T-helper 1 cell (primary cell): ENCODE results near the gene GPR39.

Experiments
- DNase-seq, 5 donors: peaks; one replicate each; pipeline ENCODE4 v3.0.0-alpha.2; 2012 to 2020

GPR39 gene

DNA sequence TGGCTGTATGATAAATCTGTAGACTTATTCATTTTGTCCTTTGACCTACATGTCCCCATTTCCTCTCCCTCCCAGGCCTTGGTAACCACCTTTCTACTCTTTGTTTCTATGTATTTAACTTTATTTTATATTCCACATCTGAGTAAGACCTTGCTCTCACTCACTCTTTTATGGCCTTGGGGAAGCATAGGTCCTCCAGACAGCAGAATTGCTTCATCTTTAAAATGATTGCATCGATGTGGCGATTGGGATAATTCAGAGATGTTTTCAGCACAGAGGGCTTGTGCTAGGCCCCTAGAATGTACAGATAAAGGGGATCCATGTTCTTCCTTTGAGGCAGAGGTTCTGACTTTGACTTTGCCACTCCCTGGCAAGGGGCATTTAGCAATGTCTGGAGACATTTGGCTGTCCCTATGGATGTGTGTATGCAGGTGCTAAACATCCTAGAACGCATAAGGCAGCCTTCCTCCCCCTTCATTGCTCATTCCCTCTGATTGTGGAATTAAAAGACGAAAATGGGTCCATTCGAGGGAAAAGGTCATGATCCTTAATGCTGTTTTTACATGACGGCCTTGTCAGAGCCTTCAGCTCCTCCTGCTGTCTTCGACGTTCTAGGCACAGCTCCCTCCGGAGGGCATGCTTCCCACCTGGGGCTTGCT is 1.2 kb upstream of the GPR39 start:
- no peak for DNase-seq

DNA sequence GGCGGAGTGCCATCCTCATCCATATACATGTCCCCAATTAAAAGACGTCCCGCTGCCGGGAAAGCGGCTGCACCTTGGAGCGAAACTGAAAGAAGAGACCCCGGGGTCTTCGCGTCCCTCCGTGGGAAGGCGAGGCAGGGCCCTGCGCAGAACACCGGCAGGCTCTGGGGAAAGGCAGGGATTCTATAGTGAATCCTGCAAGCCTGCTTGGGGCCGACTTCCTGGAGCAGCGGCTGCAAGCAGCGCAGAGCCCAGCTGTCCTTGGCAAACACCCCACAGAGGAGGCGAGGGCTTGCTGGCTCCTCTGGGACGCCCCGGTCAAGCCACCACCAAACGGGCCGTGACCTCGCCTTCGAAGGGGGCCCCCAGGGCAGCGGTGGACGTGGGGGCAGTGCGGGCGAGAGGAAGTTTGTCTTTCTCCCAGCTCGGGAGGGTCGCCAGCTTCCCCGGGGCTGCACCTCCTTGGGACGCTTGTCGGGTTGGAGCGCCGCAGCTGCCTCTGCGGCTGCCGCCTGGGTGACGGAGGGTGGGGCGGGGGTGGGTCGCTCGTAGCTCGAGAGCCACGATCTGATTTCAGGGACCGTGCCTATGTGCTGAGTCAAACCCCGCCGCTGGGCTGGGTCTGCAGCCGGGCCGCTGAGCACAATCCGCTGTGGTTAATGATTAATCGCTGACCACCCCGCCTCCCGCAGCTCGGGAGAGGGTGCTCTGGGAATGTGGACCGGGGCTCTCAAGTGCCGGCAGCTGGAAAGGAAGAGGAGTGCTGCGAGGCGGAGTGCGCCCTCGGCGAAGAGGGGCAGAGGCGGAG is 486 bp upstream of the GPR39 start:
- no peak for DNase-seq

DNA sequence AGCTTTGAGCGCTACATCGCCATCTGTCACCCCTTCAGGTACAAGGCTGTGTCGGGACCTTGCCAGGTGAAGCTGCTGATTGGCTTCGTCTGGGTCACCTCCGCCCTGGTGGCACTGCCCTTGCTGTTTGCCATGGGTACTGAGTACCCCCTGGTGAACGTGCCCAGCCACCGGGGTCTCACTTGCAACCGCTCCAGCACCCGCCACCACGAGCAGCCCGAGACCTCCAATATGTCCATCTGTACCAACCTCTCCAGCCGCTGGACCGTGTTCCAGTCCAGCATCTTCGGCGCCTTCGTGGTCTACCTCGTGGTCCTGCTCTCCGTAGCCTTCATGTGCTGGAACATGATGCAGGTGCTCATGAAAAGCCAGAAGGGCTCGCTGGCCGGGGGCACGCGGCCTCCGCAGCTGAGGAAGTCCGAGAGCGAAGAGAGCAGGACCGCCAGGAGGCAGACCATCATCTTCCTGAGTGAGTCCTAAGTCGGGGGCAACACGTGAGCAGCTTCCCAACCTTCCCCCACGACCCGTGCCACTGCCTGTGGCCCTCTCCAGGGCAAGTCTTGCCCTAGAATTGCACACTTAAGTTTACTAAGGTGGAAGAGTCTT is 928 bp downstream of the GPR39 start:
- DNase-seq: no peak

DNA sequence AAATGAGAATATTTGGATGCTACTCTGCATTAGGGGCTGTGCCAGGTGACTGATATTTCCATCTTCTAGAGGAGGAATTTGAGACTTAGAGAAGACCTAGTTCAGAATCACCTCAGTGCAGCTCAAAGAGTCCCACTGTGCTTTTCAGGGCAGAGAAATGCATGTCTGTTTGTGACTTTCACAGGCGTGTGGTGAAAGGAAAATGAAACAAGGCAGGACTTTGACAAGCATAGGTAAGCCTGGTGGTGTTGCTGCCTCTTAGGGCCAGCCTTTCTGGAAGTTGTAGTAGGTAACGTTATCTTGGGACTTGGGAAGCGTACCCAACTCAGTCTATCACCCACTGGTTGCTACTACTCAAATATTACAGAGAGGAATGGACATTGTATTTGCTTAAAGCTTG is 2.6 kb downstream of the GPR39 start:
- DNase-seq: no peak

DNA sequence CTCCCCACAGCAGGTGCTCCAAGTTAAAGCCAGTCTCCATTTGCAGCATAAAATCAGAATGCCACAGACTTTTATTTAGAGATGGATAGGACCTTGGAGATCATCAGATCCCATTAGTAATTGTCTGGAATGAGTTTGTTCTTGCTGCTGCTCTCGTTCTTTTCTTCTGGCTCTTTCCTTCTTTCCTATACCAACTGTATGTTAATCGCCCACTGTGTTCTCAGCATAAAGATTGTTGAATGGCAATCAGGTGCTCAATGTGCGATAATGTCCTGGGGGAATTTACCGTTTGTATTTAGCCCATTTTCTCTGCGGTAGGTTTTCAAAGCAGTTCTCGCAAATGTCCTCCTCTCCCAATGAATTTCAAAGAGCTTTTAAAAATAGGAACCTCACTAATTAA is 3.3 kb downstream of the GPR39 start:
- DNase-seq: no peak

DNA sequence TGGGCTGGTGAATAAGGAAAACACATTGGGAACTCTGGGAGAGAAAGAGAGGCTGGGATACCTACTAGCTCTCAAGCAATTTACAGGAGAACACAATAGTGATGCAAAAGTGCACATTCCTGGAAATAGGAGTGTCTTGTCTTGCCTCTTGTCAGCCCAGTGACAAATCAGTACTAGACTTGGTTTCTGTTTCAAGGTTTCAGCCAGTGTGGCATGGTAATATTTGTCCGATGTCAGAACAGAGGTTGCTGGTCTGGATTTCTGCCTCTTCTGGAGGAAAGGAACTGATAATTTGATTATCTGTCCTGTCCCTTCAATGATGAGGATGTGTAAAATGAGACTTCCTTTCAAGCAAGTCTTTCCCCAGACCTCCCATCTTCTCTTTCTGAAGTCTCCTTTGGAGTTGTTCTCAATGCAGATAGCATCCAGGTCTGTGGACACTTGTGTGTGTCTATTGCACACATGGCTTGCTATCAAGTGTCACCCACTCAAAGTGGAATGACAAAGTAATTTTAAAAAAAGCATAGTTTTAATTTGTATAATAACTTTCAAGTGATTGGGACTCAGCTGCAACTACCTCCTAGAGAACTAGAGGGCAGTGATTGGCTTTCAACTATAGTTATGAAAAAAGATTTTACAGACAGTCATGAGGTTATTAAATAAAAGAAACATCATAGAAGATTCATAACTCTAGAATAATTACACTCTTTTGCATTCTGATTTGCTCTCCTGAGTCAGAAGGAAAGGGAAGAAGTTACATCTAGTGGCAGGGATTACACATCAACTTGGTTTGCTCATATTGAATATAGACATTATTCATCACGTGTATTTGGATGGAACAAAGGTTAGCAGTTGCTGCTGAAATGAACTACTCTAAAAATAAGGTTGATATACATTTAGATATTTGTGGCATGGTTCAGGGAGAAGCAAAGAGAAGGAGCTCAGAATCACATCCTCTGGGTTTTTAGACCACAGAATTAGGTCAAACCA is 4.5 kb downstream of the GPR39 start:
- no peak for DNase-seq

DNA sequence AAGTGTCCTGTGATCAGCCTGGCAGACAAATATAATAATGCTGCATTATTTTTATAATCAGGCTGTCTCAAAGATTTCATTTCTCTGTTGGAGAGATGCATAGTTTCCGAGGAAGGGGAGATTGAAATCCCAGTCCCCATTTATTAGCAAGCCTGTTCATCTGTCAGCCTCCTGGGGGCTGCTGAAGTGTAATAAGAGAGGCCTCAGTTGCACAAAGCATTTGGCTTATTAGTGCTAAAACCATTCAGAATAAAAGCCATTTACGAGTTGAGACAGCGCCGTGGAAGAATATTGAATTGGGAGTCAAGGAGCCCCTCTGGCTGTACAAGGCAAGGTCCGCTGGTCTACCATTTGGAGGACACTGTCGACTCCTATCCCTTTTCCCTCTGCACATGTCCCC is 6.1 kb downstream of the GPR39 start:
- DNase-seq: no peak

DNA sequence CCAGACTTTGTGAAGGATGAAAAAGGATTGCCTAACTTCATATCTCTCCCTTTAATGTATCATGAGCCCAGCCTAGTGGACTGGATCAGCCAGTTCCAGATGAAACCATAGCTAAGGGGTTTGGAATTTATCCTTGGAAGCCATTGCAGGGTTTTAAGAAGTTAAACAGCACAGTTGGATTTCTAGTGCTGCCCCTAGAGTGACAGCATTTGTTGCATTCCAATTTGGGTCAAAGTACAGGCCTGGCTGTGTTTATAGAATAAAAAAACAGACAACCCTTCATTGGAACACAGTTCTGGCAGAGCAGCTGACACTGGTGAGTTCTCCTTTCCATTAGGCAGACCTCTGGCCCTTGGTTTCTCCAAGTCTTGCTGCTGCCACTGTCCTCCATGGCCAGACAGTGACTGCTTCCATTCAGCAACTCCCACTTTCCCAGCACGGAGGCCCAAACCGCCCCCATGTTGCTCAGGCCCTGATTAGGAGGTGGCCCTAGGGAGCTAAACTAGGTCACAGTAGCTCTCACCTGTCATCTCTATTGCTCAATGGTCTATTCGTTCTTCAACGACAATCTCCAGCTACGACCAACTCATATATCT is 8.0 kb downstream of the GPR39 start:
- DNase-seq: no peak

DNA sequence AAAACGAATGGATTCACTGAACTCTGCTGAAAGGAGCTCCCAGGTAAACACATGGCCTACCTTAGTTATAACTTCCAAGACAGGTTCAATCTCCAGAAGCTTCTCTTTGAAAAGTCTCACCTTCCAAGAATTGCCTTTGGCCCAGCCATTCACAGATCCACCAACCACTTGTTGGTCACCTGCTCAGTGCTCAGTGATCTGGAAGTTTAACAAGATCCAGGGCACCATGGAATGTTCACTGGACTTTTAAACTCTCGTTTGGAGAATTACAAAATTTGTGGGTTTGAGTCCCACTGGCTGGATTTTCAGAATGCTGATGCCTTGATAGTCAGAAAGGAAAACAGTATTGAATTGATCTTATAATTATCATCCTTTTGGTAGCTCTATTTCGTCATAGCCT is 9.4 kb downstream of the GPR39 start:
- no peak for DNase-seq

DNA sequence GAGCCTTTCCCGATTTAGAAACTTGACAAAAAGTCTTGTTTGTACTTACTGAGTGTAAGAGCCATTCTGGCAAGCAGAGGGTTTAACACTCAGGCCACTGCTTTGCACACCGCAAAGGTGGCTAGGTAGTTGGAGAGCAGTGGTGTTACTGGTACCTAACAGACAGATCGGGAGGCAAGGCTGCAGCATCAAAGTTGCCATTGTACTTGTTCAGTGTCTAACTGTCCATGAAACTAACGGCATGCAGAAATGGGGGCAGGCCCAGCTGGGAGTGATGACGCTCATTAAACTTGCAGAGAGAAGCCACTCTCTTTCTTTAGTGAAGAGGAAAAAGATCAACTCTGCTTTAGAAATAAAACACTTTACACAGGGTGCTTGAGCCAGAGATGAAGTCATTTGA is 10.1 kb downstream of the GPR39 start:
- DNase-seq: no peak

DNA sequence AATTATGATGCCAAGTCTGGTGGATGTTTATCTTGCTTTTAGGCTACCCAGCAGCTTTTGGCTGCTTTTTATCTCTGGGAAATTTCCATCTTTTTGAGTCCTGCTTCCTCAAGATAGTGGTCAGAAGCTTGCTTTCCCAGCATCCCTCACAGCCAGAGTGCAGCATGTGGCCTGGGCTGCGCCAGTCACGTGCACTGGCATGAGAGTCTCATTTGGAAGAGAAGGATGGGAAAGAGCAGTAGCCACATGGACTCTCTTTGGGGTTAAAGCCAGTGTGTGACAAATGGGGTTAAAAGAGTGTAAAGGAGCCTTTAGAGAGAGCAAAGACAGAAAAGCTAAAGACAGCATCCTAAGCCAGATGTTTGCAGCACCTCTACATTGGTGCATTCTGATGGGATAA is 12.7 kb downstream of the GPR39 start:
- DNase-seq: no peak

DNA sequence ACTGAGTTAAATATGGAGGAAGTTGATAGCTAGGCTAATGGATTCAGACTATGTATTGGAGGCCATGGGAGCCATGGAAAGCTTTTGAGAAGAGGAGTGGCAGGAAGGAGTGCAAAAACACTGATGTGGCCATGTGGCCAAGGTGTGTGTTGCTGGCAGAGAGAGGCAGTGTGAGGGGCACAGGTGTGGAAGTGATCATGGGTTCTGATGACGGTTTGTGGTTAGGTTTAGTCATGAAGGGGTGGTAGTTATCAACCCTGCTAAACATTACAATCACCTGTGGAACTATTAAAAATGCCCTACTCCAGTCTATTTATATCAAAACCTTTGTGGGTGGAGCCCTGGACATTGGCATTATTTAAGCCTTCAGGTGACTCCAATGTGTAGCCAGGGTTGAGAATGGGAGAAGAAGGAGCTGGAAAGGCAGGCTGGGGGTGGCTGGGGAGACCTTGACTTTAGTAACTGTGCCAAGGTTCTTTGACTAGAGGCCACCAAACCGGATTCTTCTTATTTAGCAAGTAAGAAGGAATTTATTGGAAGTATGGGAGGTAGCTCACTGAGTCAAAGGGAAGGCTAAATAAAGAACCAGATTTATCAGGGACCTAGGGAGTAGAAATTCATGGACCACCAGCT is 13.5 kb downstream of the GPR39 start:
- no peak for DNase-seq

DNA sequence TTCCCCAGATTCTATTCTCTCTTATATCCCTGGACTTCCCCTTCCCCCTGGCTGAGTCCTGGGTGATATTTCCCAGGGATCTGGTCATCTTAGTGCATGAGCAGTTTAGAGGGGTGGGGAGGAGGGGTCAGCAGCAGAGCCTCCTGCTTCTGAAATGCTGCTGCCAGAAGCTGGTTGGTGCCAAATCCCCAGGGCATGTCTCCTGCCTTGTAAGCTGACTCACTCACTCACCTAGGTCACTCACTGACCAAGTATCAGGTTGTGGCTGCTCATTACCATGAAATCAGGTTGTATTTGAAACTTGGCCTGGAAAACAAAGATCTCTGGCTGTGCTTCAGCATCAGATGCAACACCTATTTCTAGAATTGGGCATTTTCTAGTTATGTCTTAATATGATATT is 14.3 kb downstream of the GPR39 start:
- DNase-seq: no peak

DNA sequence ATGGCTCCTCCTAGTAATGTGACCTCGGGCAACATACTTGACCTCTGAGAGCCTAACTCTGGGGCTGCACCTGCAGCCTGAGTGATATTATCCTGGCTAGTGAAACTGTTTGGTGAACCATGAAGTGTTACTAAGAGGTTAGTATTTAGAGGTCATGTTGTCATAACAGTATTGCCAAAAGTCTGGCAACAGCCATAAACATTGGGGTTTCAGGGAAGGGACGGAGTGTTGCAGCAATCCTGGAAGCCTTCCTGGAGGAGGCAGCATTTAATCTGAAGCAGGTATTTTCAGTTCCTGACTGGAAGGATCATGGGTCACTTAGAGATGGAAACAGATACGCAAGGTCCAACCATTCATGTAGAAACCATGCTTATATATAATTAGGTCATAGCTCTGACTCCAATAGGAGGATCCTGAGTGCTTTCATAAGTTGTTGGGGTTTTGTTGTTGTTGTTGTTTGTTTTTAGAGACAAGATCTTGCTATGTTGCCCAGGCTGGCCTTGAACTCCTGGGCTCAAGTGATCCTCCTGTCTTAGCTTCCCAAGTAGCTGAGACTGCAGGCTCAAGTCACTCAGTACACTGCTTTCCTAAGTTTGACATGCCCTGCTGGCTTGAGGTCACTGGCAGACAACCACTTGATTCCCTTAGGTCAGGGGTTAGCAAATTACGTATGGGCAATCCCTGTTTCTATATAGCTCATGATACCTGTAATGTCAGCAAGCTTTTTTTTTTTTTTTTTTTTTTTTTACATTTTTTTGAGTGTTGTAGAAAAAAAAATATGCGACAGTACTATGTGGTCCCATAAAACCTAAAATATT is 21.5 kb downstream of the GPR39 start:
- no peak for DNase-seq

DNA sequence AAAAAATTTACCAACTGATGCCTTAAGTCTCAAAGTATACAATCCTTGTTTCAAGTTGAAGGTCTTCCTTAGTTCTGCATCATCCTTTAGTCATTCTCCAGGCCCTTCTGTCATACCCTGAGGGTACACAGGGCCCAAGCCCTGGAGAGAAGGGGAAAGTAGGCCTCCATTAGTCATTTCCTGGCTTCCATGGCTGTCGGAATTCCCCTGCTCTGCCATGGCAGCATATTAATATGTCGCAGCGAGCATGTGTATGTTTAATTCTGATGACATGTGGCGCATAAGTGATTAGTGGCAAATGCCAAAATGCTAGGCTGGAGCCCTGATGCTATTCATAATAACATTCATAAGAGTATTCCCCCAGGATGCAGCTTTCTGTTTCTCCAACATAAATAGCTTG is 22.1 kb downstream of the GPR39 start:
- no peak for DNase-seq

DNA sequence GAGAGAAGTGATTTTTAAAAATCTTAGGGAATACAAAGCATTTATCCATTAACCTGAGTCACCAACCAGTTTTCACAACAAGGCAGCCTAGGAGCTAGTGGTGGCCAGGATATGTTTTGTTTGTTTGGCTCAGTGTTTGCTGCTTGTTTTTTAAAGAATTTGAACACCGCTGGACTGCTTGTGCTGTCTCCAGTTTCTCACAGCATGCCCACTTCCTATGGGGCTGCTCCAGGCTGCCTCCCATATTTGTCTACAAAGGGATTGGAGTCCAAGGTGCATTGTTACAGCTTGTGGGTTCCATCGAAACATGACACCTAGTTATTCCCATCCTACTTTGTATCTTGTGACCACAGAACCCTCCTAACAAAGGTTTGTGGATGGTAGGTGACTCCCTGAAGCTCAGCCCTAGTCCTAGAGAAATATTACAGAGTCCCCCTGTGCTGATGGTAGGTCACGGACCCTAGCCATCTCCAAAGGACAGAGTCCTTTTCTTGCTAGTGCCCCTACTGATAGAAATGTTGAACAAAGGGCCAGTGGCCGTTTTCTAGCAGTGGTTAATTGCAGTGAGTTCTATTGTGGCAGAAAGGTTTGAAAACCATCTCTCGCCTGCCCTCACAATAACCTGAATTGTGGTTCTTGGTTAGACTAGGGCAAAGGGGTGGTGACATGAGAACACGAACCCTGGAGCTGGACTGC is 23.2 kb downstream of the GPR39 start:
- no peak for DNase-seq

DNA sequence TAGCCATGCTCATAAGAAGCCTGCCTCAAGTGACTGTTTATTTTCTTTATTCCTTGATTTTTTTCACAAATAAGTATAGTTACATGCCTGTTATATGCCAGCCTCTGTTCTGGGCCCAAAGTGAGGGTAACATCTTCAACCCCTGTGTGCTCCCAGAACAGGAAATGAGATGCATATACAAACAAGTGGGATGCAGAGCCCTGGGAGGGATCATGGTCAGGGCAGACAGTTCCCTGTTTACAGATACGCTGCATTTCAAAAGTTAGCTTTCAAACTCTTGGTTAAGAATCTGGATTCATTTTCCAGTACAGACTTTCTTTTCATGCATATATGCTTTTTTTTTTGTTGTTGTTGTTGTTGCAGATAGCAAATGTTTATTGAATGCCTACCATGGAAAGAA is 24.4 kb downstream of the GPR39 start:
- no peak for DNase-seq

DNA sequence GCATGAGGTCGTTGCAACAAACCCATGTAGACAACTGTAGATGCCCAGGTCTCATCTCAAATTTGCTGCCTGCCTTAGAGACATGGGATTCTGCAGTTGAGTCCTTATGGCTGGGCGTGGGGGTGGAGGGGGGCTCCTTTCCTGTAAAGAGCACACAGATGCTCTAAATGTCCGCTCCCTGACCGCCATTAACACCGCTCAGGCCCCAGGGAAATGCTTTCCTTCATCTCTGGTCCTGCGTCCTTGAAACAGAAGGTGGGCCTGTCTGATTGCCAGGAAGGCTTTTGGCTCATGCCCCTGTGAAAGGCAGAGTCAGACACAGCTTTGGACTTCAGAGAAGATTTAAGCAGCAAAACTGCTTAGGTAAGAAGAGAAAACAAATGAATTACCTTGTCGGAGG is 25.7 kb downstream of the GPR39 start:
- DNase-seq: no peak

DNA sequence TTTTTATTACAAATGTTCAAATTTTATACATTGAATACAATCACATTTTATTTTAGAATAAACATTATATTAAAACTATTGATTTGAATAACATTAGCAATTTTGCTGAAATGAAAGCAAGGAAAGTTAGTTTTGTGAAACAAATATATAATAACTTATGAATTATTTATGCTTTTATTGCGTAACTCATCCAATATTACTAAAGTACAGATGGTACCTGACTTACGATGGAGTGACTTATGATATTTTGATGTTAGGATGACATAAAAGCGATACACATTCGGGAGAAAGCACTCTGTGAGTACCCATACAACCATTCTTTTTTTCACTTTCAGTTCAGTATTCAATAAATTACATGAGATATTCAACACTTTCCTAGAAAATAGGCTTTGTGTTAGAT is 26.5 kb downstream of the GPR39 start:
- no peak for DNase-seq

DNA sequence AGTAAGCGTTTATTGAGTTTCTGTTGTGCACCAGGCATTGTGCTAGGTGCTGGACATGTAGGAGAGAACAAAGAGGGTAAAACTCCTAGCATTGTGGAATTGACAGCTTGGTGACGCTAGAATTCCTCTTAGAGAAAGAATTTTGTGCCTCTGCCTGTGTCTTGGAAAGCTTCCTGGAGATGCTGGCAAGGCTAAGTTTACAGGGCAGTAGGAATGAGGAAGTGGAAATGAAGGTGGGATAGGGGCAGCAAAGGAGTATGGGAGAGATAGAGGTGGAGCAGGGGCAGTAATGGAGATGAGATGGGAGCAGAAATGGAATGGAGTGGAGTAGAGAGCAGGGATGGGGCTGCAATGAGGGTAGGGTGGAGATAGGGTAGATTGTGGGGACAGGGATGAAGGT is 29.8 kb downstream of the GPR39 start:
- no peak for DNase-seq

DNA sequence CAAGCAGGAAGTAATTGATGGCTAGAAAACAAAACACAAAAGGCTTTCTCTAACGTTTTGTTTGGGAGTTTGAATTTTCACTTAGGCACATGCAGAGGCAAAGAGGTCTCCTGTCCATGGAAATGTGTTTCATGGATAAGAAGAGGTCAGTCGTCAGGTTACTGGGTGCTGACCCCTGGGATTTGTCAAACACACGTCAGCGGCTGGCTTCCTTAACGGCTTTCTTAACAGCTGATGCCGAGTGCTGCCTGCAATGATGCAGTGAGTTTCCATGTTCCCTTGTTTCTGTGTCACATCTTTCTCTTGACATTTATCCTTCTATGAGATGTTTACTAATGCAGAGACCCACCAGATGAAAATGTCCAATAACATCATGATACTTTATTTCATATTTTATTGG is 31.7 kb downstream of the GPR39 start:
- DNase-seq: no peak
